ENCODE data around the gene BMF. TPM values are rescaled to one million over a fixed set of nuclear protein-coding genes. Genes with fewer than 3 reads are reported as not detected.

BMF gene
- polyA plus RNA-seq, 1 donor from 2014 or later = 5.8 TPM

GRCh38 chr15:40150163-40150925 lies 41.7 kb upstream of the BMF start:
- TF ChIP-seq EP300 (conservative IDR thresholded peaks at IDR 0.05; ENCODE audit: poor library complexity, severe bottlenecking) (no peak), TAF1 (IDR thresholded peaks at IDR 0.05; ENCODE audit: low read depth) (no peak), SMC3 (conservative IDR thresholded peaks at IDR 0.05; ENCODE audit: poor library complexity) (no peak), POLR2AphosphoS5 (IDR thresholded peaks at IDR 0.05) (no peak)
- TF ChIP-seq, protein P1, sequence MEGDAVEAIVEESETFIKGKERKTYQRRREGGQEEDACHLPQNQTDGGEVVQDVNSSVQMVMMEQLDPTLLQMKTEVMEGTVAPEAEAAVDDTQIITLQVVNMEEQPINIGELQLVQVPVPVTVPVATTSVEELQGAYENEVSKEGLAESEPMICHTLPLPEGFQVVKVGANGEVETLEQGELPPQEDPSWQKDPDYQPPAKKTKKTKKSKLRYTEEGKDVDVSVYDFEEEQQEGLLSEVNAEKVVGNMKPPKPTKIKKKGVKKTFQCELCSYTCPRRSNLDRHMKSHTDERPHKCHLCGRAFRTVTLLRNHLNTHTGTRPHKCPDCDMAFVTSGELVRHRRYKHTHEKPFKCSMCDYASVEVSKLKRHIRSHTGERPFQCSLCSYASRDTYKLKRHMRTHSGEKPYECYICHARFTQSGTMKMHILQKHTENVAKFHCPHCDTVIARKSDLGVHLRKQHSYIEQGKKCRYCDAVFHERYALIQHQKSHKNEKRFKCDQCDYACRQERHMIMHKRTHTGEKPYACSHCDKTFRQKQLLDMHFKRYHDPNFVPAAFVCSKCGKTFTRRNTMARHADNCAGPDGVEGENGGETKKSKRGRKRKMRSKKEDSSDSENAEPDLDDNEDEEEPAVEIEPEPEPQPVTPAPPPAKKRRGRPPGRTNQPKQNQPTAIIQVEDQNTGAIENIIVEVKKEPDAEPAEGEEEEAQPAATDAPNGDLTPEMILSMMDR (IDR thresholded peaks at IDR 0.05; ENCODE audit: poor library complexity, severe bottlenecking) = no peak
- Histone ChIP-seq H3K9me3 (ENCODE audit: low read length) (no peaks in the 10 kb centered on the region), H3K79me2 (replicated peaks; ENCODE audit: insufficient read depth, low read length) (no peaks in the 10 kb centered on the region), H4K20me1 (ENCODE audit: insufficient read depth) (no peaks in the 10 kb centered on the region), H3K27me3 (ENCODE audit: insufficient read depth, low read depth, low read length) (no peaks in the 10 kb centered on the region), H3K4me3 (ENCODE audit: low read length) (no peak overlapping the region), H3K4me2 (ENCODE audit: low read length) (no peak overlapping the region), H3K36me3 (ENCODE audit: insufficient read depth, low read length) (no peaks in the 10 kb centered on the region), H2AFZ (ENCODE audit: low read depth, low read length) (no peak overlapping the region), H3F3A (ENCODE audit: insufficient read depth, low read length, poor library complexity, severe bottlenecking) (no peaks in the 10 kb centered on the region), H3K27ac (ENCODE audit: low read length) (no peak overlapping the region), H3K9ac (ENCODE audit: low read length) (no peak overlapping the region), H3K9me2 (ENCODE audit: insufficient read depth, low read length) (no peaks in the 10 kb centered on the region)

GRCh38 chr15:40149339-40149738 lies 40.7 kb upstream of the BMF start:
- no peak overlapping the region for H3K9ac ChIP-seq (ENCODE audit: low read length)
- H3K4me3 ChIP-seq (ENCODE audit: low read length) = no peak overlapping the region
- H3K4me2 ChIP-seq (ENCODE audit: low read length) = no peak overlapping the region
- no peaks in the 10 kb centered on the region for H3K27me3 ChIP-seq (ENCODE audit: insufficient read depth, low read depth, low read length)
- H3K9me2 ChIP-seq (ENCODE audit: insufficient read depth, low read length) = no peaks in the 10 kb centered on the region
- H3F3A ChIP-seq (ENCODE audit: insufficient read depth, low read length, poor library complexity, severe bottlenecking) = no peaks in the 10 kb centered on the region
- no peak overlapping the region for H3K27ac ChIP-seq (ENCODE audit: low read length)
- H3K79me2 ChIP-seq (replicated peaks; ENCODE audit: insufficient read depth, low read length) = no peaks in the 10 kb centered on the region
- TF ChIP-seq, protein P2, sequence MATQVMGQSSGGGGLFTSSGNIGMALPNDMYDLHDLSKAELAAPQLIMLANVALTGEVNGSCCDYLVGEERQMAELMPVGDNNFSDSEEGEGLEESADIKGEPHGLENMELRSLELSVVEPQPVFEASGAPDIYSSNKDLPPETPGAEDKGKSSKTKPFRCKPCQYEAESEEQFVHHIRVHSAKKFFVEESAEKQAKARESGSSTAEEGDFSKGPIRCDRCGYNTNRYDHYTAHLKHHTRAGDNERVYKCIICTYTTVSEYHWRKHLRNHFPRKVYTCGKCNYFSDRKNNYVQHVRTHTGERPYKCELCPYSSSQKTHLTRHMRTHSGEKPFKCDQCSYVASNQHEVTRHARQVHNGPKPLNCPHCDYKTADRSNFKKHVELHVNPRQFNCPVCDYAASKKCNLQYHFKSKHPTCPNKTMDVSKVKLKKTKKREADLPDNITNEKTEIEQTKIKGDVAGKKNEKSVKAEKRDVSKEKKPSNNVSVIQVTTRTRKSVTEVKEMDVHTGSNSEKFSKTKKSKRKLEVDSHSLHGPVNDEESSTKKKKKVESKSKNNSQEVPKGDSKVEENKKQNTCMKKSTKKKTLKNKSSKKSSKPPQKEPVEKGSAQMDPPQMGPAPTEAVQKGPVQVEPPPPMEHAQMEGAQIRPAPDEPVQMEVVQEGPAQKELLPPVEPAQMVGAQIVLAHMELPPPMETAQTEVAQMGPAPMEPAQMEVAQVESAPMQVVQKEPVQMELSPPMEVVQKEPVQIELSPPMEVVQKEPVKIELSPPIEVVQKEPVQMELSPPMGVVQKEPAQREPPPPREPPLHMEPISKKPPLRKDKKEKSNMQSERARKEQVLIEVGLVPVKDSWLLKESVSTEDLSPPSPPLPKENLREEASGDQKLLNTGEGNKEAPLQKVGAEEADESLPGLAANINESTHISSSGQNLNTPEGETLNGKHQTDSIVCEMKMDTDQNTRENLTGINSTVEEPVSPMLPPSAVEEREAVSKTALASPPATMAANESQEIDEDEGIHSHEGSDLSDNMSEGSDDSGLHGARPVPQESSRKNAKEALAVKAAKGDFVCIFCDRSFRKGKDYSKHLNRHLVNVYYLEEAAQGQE (IDR thresholded peaks at IDR 0.05; ENCODE audit: borderline replicate concordance) = no peak
- no peak for TF ChIP-seq POLR2AphosphoS5 (IDR thresholded peaks at IDR 0.05)
- TF ChIP-seq MXI1 (conservative IDR thresholded peaks at IDR 0.05; ENCODE audit: poor library complexity, severe bottlenecking) = no peak
- no peak for TF ChIP-seq EP300 (conservative IDR thresholded peaks at IDR 0.05; ENCODE audit: poor library complexity, severe bottlenecking)
- no peak for TF ChIP-seq EZH2 (IDR thresholded peaks at IDR 0.05; ENCODE audit: borderline replicate concordance, insufficient read depth, low read length, poor library complexity, severe bottlenecking)
- TF ChIP-seq RAD21 (conservative IDR thresholded peaks at IDR 0.05) = no peak
- TF ChIP-seq, protein P1 (IDR thresholded peaks at IDR 0.05; ENCODE audit: poor library complexity, severe bottlenecking) = no peak
- no peak for TF ChIP-seq SMC3 (conservative IDR thresholded peaks at IDR 0.05; ENCODE audit: poor library complexity)
- TF ChIP-seq TAF1 (IDR thresholded peaks at IDR 0.05; ENCODE audit: low read depth) = no peak
- no peaks in the 10 kb centered on the region for H4K20me1 ChIP-seq (ENCODE audit: insufficient read depth)
- H3K36me3 ChIP-seq (ENCODE audit: insufficient read depth, low read length) = no peaks in the 10 kb centered on the region
- H3K9me3 ChIP-seq (ENCODE audit: low read length) = no peaks in the 10 kb centered on the region
- H2AFZ ChIP-seq (ENCODE audit: low read depth, low read length) = no peak overlapping the region
